Colonic mucosa (tissue), 4 donors: ENCODE results near the gene BTAF1. TPM values are rescaled to one million over a fixed set of nuclear protein-coding genes. Genes with fewer than 3 reads are reported as not detected.
"Not testable (repeated sequence)": the region's sequence is repeated elsewhere in the genome, so short reads cannot be mapped to it uniquely, and the experiment has no call there.

Source experiments
- DNase-seq: peaks from one replicate; pipeline ENCODE4 v3.0.0-alpha.2; 2020
- H3K27ac ChIP-seq: fragments of 200-600 bp; one replicate; pipeline ENCODE4 v1.8.0; 2021
- H3K27me3 ChIP-seq: fragments of 200-600 bp; one replicate; pipeline ENCODE4 v1.8.0; 2021
- H3K36me3 ChIP-seq: fragments of 200-600 bp; one replicate; pipeline ENCODE4 v1.8.0; 2021
- H3K4me1 ChIP-seq: fragments of 200-600 bp; one replicate; pipeline ENCODE4 v1.8.0; 2021; ENCODE audit warnings: mild to moderate bottlenecking
- H3K4me3 ChIP-seq: fragments of 200-600 bp; one replicate; pipeline ENCODE4 v1.8.0; 2021
- H3K9ac ChIP-seq, 2 donors: one replicate each; pipeline ENCODE4 v1.7.0; 2013; ENCODE audit warnings: control low read depth in 2 of 2, low read depth in 2 of 2, low read length in 2 of 2
- H3K9me3 ChIP-seq: fragments of 200-600 bp; one replicate; pipeline ENCODE4 v1.8.0; 2021
- intact Hi-C: fragments of 100-400 bp; cut with DNase I; formaldehyde crosslinking; loops from one replicate; pipeline ENCODE4 v1.14.1; 2022
- total RNA-seq, 2 donors: library from RNA; stranded (reverse); fragmentation: NEBNext Ultra II Directional in 1 of 2; extraction: Animal tissue kit (Norgen Biotek cat#: 25700) in 1 of 2; gene quantifications; one replicate each; pipeline ENCODE4 v1.2.1, GENCODE V29; 2021
- TF ChIP-seq, protein P1 (sequence below): fragments of 200-600 bp; IDR thresholded peaks from one replicate; pipeline ENCODE4 v1.8.0; 2022; ENCODE audit warnings: antibody characterized with exemption, mild to moderate bottlenecking
- donor health status: healthy.
- donor health status: DM: no; HTN: no; CAD: no.
- donor health status: DM: no; HTN: no; CAD: no.

The BTAF1 gene
- total RNA-seq, 2 donors from 2014 or later: 20.7 to 25.0 TPM

DNA sequence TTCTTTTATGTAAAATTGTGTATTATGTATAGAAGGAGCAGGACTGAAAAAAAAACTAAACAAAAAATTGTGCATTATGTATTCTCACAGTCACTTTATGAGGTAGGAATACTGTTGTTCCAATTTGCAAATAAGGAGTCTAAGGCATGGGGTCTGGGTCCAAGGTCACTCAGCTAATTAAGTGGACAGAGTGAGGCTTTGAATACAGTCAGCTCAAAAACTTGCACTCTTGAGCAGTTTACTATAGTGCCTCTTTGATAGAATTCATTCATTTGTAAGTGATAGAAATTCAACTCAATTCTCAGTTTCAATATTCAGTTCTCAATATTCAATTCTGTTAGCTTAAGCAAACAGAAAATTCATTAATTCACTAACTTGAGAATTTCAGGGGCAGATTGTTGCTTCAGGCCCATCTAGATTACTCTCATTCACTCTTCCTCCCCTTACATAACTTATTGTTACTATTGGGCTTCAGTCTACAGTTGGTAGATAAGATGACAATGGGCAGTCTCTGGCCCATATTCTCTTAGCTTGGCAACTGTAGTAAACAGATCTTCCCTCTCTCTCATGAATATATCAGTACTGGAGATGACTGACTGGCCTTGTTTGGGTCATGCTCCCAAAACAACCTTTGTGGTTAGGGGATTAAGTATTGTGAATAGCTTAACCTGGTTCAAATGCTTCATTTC, 86.6 kb downstream of the BTAF1 start:
- intact Hi-C loops: no loop called here
- H3K36me3 ChIP-seq: peaks cover 6% of the 10 kb centered on the region

GRCh38 chr10:92011560-92012214, 88.1 kb downstream of the BTAF1 start:
- H3K27ac ChIP-seq: no peak overlapping the region
- H3K27me3 ChIP-seq: no peaks in the 10 kb centered on the region
- H3K9me3 ChIP-seq: no peaks in the 10 kb centered on the region
- intact Hi-C loops: no loop called here
- DNase-seq: no peak
- TF ChIP-seq, protein P1, sequence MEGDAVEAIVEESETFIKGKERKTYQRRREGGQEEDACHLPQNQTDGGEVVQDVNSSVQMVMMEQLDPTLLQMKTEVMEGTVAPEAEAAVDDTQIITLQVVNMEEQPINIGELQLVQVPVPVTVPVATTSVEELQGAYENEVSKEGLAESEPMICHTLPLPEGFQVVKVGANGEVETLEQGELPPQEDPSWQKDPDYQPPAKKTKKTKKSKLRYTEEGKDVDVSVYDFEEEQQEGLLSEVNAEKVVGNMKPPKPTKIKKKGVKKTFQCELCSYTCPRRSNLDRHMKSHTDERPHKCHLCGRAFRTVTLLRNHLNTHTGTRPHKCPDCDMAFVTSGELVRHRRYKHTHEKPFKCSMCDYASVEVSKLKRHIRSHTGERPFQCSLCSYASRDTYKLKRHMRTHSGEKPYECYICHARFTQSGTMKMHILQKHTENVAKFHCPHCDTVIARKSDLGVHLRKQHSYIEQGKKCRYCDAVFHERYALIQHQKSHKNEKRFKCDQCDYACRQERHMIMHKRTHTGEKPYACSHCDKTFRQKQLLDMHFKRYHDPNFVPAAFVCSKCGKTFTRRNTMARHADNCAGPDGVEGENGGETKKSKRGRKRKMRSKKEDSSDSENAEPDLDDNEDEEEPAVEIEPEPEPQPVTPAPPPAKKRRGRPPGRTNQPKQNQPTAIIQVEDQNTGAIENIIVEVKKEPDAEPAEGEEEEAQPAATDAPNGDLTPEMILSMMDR: no peak
- no peak overlapping the region for H3K9ac ChIP-seq
- H3K36me3 ChIP-seq: peaks cover 6% of the 10 kb centered on the region
- no peak overlapping the region for H3K4me3 ChIP-seq
- no peaks in the 10 kb centered on the region for H3K4me1 ChIP-seq

More for the DNA sequence above, 86.6 kb downstream of the BTAF1 start:
- Histone ChIP-seq H3K9me3 (no peaks in the 10 kb centered on the region), H3K9ac (no peak overlapping the region), H3K27ac (no peak overlapping the region), H3K4me1 (no peaks in the 10 kb centered on the region), H3K27me3 (no peaks in the 10 kb centered on the region), H3K4me3 (no peak overlapping the region)
- DNase-seq: no peak
- TF ChIP-seq, protein P1: no peak

DNA sequence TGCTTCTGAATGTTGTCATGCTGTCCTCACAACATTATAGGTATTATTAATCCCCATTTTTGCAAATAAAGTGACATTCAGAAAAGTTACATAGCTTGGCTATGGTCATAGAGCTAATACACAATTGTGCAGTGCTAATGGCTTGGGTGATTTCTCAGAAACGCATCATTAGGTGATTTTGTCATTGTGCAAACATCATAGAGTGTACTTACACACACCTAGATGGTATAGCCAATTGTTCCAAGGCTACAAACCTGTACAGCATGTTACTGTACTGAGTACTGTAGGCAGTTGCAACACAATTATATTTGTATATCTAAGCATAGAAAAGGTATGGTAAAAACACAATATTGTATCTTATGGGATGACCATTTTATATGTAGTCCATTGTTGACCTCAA, 91.0 kb downstream of the BTAF1 start:
- H3K27me3 ChIP-seq: no peaks in the 10 kb centered on the region
- H3K9me3 ChIP-seq: no peaks in the 10 kb centered on the region
- no peaks in the 10 kb centered on the region for H3K4me1 ChIP-seq
- H3K4me3 ChIP-seq: no peak overlapping the region
- H3K27ac ChIP-seq: no peak overlapping the region
- no peak overlapping the region for H3K9ac ChIP-seq
- no peak for DNase-seq
- peaks cover 6% of the 10 kb centered on the region for H3K36me3 ChIP-seq
- TF ChIP-seq, protein P1: no peak
- intact Hi-C loops: no loop called here

DNA sequence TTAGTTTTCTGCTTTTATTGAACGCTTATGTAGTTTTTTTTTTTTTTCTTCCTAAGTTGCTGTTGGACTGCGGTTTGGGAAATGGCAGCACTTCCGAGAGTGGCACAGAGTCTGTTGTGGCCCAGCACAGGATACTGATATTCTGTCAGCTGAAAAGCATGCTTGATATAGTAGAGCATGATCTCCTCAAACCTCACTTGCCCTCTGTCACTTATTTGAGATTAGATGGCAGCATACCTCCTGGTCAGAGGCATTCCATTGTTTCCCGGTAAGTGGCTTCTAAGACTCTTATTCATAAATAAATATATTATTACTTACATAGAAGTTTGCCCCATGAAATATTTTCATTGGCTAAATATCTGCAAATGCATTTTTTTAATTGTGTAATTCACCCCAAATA, 101.1 kb downstream of the BTAF1 start:
- Histone ChIP-seq H3K27ac (no peak overlapping the region), H3K4me3 (no peak overlapping the region), H3K27me3 (no peaks in the 10 kb centered on the region), H3K36me3 (peaks cover 8% of the 10 kb centered on the region), H3K4me1 (no peaks in the 10 kb centered on the region), H3K9ac (no peak overlapping the region), H3K9me3 (no peaks in the 10 kb centered on the region)
- TF ChIP-seq, protein P1: no peak
- intact Hi-C loops: no loop called here
- no peak for DNase-seq

GRCh38 chr10:92025340-92025739, 101.8 kb downstream of the BTAF1 start:
- H3K9ac ChIP-seq, DNase-seq, H3K27me3 ChIP-seq, H3K36me3 ChIP-seq, H3K4me3 ChIP-seq, H3K9me3 ChIP-seq, H3K27ac ChIP-seq, intact Hi-C loops, H3K4me1 ChIP-seq: not testable (repeated sequence)

- no peak for DNase-seq
- intact Hi-C loops: no loop called here
These were observed 103.6 kb downstream of the BTAF1 start for GRCh38 chr10:92027141-92027540.

More at GRCh38 chr10:92027141-92027540, 103.6 kb downstream of the BTAF1 start:
- no peaks in the 10 kb centered on the region for H3K9me3 ChIP-seq
- H3K4me3 ChIP-seq: no peak overlapping the region
- no peaks in the 10 kb centered on the region for H3K4me1 ChIP-seq
- no peak overlapping the region for H3K27ac ChIP-seq
- TF ChIP-seq, protein P1: no peak
- no peak overlapping the region for H3K9ac ChIP-seq
- no peaks in the 10 kb centered on the region for H3K27me3 ChIP-seq
- H3K36me3 ChIP-seq: peaks cover 8% of the 10 kb centered on the region
